WERI-Rb-1 (cell line): ENCODE measurements around the gene GRK4.

Source experiments
- DNase-seq: peaks from one replicate; pipeline ENCODE4 v3.0.0-alpha.2; 2020
- H3K27ac ChIP-seq: fragments of 250-450 bp; sonication (Bioruptor Pico); 2 replicates; pipeline ENCODE4 v1.5.1; 2020; ENCODE audit warnings: mild to moderate bottlenecking, moderate library complexity
- H3K27me3 ChIP-seq: fragments of 250-450 bp; sonication (Bioruptor Pico); 2 replicates; pipeline ENCODE4 v1.5.1; 2021; ENCODE audit warnings: mild to moderate bottlenecking, low read depth, moderate library complexity; ENCODE audit not compliant: insufficient read depth, severe bottlenecking
- H3K36me3 ChIP-seq: fragments of 250-450 bp; sonication (Bioruptor Pico); 2 replicates; pipeline ENCODE4 v1.5.1; 2020; ENCODE audit warnings: mild to moderate bottlenecking, moderate library complexity
- H3K4me3 ChIP-seq: 2 replicates; pipeline ENCODE4 v1.5.1; 2011; ENCODE audit warnings: low read depth, mild to moderate bottlenecking, control low read depth, low read length
- H3K9me3 ChIP-seq: fragments of 250-450 bp; sonication (Bioruptor Pico); 2 replicates; pipeline ENCODE4 v1.5.1; 2021; ENCODE audit warnings: mild to moderate bottlenecking, moderate library complexity; ENCODE audit not compliant: severe bottlenecking
- CTCF ChIP-seq: IDR thresholded peaks from 2 replicates; pipeline ENCODE4 v1.5.1; 2011; ENCODE audit warnings: low read depth, mild to moderate bottlenecking, control low read depth, inconsistent platforms, low read length

GRK4 gene

GRCh38 chr4:3026540-3026939, 63.2 kb downstream of the GRK4 start:
- H3K27ac ChIP-seq: no peak overlapping the region
- no peaks in the 10 kb centered on the region for H3K36me3 ChIP-seq
- no peak for TF ChIP-seq CTCF
- no peak for DNase-seq
- peaks cover 5% of the 10 kb centered on the region for H3K9me3 ChIP-seq
- no peak overlapping the region for H3K4me3 ChIP-seq
- no peaks in the 10 kb centered on the region for H3K27me3 ChIP-seq

GRCh38 chr4:3029464-3029863, 66.1 kb downstream of the GRK4 start:
- TF ChIP-seq CTCF: no peak
- no peaks in the 10 kb centered on the region for H3K9me3 ChIP-seq

GRCh38 chr4:3030566-3031356, 67.4 kb downstream of the GRK4 start:
- Histone ChIP-seq H3K27me3 (no peaks in the 10 kb centered on the region), H3K27ac (no peak overlapping the region), H3K4me3 (no peak overlapping the region), H3K36me3 (no peaks in the 10 kb centered on the region), H3K9me3 (no peaks in the 10 kb centered on the region)
- TF ChIP-seq CTCF: no peak
- DNase-seq: no peak

More at GRCh38 chr4:3029464-3029863, 66.1 kb downstream of the GRK4 start:
- Histone ChIP-seq H3K36me3 (no peaks in the 10 kb centered on the region), H3K4me3 (no peak overlapping the region), H3K27ac (no peak overlapping the region), H3K27me3 (no peaks in the 10 kb centered on the region)
- no peak for DNase-seq

GRCh38 chr4:3031357-3032082, 68.1 kb downstream of the GRK4 start:
- H3K27ac ChIP-seq: no peak overlapping the region
- H3K4me3 ChIP-seq: no peak overlapping the region
- no peak for DNase-seq
- no peaks in the 10 kb centered on the region for H3K9me3 ChIP-seq
- TF ChIP-seq CTCF: no peak
- no peaks in the 10 kb centered on the region for H3K36me3 ChIP-seq
- H3K27me3 ChIP-seq: no peaks in the 10 kb centered on the region

- H3K27ac ChIP-seq: no peak overlapping the region
- no peak for TF ChIP-seq CTCF
- DNase-seq: no peak
- no peaks in the 10 kb centered on the region for H3K9me3 ChIP-seq
- no peaks in the 10 kb centered on the region for H3K27me3 ChIP-seq
- H3K36me3 ChIP-seq: no peaks in the 10 kb centered on the region
- H3K4me3 ChIP-seq: no peak overlapping the region
Observed at GRCh38 chr4:3034231-3034630, 70.9 kb downstream of the GRK4 start.
